CD4-positive, alpha-beta T cell treated with Interleukin-12 subunit alpha and Interleukin-12 subunit beta, for 1 hour (primary cell): ENCODE measurements around the gene KCNH2.
"Not testable (repeated sequence)": the region's sequence is repeated elsewhere in the genome, so short reads cannot be mapped to it uniquely, and the experiment has no call there.

ENCODE experiments used
- DNase-seq: peaks from one replicate; pipeline ENCODE4 v3.0.0-alpha.2; 2020

The KCNH2 gene, protein sequence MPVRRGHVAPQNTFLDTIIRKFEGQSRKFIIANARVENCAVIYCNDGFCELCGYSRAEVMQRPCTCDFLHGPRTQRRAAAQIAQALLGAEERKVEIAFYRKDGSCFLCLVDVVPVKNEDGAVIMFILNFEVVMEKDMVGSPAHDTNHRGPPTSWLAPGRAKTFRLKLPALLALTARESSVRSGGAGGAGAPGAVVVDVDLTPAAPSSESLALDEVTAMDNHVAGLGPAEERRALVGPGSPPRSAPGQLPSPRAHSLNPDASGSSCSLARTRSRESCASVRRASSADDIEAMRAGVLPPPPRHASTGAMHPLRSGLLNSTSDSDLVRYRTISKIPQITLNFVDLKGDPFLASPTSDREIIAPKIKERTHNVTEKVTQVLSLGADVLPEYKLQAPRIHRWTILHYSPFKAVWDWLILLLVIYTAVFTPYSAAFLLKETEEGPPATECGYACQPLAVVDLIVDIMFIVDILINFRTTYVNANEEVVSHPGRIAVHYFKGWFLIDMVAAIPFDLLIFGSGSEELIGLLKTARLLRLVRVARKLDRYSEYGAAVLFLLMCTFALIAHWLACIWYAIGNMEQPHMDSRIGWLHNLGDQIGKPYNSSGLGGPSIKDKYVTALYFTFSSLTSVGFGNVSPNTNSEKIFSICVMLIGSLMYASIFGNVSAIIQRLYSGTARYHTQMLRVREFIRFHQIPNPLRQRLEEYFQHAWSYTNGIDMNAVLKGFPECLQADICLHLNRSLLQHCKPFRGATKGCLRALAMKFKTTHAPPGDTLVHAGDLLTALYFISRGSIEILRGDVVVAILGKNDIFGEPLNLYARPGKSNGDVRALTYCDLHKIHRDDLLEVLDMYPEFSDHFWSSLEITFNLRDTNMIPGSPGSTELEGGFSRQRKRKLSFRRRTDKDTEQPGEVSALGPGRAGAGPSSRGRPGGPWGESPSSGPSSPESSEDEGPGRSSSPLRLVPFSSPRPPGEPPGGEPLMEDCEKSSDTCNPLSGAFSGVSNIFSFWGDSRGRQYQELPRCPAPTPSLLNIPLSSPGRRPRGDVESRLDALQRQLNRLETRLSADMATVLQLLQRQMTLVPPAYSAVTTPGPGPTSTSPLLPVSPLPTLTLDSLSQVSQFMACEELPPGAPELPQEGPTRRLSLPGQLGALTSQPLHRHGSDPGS

DNA sequence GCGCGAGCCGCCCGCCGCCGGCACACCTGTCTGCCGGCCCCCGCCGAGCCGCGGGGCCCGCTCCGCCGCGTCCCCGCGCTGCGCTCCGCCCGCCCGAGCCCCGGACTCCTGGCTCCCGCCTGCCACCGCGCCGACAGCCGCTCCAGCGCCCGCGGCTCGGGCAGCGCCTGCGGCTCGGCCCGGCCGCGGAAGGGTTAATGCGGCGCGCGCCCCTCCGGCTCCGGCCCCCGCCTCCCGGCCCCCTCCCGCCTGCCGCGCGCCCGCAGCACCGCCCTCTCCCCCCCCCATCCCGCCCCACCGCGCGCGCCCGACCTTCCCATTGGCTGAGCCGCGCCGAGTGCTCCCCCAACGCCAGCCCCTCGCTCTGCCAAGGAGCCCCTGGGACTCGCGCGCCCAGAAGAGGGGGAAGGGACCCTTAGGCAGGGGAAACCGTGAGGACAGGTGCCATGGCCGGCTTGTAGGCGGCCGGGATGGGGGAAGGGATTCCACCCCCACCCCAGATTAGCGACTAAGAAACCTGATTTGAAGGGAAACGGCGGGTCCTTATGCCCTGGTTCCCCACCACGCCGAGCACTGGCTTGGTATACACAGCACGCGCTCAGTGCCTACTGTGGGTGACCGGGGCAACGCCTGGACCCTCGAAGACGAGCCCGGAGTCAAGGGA, at the start of gene KCNH2:
Gene KCNH2, minus strand, starts transcription at position 196 of the 664 bp plus-strand sequence. CDS start 408 bp downstream, outside the sequence.
- DNase-seq, result peak; percentile 52

DNA sequence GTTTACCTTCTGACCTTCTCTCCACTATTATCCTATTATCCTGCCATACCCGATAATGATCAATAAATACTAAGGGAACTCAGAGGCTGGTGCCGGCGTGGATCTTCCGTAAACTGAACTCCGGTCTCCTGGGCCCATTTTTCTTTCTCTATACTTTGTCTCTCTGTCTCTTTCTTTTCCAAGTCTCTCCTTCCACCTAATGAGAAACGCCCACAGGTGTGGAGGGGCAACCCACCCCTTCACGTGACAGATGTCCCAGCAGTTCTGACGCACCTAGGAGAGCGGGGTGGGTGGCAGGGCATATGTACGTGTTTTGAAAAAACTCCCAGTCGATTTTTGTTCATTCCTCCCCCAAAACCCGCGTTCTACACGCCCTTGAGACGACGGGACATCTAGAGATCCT, 49.6 kb upstream of the KCNH2 start:
- not testable (repeated sequence) for DNase-seq

DNA sequence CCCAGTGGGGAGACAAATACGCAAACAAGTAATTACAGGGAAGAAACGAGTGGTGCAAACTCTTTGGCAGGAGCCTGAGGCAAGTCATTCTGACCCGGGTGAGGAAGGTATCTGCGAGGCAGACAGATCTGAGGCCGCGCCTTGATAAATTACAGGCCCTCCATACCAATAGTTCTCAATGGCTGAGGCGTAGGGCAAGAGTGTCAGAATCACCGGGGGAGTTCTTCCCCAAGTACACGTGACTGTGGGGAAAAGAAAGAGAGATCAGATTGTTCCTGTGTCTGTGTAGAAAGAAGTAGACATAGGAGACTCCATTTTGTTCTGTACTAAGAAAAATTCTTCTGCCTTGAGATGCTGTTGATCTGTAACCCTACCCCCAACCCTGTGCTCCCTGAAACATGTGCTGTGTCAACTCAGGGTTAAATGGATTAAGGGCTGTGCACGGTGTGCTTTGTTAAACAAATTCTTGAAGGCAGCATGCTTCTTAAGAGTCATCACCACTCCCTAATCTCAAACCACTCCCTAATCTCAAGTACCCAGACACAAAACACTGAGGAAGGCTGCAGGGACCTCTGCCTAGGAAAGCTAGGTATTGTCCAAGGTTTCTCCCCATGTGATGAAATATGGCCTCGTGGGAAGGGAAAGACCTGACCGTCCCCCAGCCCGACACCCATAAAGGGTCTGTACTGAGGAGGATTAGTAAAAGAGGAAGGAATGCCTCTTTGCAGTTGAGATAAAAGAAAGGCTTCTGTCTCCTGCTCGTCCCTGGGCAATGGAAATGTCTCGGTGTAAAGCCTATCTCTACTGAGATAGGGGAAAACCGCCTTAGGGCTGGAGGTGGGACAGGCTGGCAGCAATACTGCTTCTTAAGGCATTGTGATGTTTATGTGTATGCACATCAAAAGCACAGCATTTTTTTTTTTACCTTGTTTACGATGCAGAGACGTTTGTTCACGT, 48.9 kb upstream of the KCNH2 start:
- not testable (repeated sequence) for DNase-seq

DNA sequence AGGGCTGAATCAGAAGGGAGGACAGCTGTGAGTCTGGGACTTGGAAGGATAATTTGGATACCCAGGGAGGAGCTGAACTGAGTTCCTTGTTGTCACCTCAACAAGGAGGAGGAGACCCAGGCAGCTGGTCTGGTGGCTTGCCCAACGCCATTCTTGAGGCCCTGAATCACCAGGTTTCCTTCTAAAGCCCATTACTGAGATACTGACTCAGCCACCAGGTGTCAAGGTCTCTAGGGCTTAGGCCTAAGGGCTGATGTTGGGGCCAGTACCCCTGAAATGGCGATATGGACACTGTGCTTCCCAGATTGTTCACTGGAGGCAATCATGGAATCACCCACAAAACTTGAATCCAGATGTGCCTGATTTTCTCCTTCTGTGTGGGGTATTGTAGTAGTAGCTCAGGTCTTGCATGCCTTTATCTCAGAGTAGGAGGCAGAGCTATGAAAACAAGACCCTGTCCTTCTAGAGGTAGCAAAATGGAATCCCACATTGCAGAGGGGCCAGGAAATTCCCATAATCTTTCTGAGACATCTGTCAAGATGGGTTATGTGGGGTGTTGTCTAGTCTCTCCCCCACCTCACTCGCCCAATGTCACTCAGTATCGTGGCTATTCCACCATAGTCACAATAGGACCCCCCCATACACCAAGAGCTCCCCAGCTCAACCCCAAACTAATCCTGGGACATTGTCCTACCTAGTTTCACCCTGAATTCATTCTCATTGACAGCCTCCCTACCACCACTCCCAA, 48.0 kb upstream of the KCNH2 start:
- DNase-seq, result no peak

DNA sequence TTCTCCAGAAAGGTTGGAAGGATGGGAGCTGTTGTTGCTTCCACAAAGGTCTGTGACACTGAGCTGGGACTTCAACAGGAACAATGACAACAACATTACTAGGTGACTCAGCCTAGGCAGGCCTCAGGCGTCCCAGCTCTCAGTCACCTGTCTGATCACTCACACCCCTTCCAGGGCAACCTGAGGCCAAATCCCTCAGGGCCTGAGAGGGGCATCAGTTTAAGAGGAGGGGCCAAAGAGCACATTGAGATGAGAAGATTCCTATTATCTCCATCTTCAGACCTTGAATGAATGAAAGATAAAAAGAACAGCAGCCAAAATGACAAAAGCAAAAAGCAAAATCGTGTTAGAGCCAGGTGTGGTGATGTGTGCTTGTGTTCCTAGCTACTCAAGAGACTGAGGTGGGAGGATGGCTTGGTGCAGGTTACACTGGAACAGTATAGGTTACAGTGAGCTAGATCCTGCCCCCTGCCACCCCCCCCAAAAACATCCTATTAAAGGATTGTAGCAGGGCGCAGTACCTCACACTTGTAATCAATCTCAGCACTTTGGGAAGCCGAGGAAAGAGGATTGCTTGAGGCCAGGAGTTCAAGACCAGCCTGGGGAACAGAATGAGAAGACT, 46.4 kb upstream of the KCNH2 start, which contains the start of gene ATG9B:
Gene ATG9B, minus strand, starts transcription at position 60 of the 622 bp plus-strand sequence. CDS start 71 bp downstream, outside the sequence.
- no peak for DNase-seq

DNA sequence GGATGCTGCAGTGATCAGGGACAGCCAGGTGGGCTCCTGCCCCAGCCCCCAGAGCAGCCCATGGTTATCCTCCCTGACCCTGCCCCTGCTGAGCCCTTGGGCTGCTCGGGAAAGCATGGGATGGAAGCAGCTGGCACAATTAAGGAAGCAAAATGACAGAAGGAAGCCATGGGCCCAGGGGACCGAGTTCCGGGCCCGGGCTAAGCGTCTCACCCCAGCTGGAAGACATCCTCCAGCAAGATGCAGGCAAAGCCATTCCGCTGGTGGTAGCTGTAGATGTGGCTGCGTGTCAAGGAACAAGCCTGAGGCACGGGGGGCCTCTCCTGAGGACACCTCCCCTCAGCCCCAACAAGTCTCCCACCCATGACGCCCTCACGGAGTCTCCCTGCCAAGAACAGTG, 45.1 kb upstream of the KCNH2 start:
- DNase-seq, result no peak

DNA sequence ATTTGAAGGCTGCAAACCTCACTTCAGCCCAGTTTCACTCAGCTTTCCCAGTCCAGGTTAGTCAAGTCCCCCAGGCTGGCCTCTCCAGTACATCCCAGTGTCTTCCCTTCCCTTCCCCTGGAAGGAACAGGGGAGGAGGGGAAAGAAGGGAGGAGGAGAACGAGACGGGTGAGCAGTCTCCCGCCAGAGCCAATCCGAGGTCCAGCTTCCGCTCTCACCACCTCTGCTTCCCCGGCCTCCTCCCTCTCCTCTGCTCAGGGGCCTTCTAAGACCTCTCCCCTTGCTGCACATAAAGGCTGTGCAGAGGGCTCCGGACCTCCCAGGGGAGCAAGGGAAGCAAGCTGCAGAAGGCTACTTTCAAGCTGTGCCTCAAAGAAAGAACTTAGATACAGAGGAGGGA, 42.1 kb upstream of the KCNH2 start:
- DNase-seq, result no peak

DNA sequence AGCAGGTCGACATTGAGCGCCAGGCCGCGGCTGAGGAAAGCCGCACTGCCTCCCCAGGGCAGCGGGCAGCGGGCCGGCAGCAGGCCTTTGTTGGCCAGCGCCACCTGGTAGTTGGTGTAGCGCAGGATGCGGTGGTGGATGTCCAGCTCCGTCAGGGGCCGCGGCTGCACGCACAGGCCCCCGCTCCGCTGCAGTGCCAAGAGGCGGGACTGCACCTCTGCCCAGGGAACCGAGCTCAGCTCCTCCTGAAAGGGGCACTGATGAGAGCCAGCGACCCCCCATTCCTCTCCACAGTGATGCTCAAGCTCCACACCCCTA, 41.0 kb upstream of the KCNH2 start:
- no peak for DNase-seq

DNA sequence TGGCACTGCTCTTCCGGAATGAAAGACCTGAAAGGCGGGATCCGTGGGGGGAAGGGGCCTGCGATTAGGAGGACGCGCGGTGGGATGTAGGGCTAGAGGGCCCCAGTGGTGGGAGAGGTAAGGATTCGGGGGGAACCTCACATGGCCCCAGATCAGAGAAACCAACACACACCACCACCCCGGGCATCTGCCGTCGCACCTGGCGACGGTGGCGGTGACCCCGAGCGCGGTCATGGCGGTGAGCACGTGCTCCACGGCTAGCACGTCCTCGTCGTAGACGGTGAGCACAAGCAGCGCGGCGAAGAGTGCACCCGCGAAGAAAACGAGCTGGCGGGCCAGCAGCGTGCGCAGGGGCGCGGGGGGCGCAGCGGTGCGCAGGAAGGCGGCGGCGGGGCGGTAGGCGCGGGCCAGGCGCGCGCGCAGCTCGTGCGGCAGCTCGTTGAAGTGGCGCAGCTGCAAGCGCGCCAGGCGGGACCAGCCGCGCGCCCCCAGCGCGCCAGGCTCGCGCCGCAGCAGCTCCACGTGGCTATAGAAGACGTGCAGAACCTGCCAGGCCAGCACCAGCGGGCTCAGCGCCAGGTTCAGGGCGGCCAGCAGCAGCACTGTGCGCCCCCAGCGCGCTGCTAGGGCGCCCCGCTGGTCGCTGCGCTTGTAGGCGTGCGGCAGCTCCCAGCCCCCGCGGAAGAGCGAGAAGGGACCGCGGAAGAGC, 40.5 kb upstream of the KCNH2 start:
- peak; percentile 52 for DNase-seq

DNA sequence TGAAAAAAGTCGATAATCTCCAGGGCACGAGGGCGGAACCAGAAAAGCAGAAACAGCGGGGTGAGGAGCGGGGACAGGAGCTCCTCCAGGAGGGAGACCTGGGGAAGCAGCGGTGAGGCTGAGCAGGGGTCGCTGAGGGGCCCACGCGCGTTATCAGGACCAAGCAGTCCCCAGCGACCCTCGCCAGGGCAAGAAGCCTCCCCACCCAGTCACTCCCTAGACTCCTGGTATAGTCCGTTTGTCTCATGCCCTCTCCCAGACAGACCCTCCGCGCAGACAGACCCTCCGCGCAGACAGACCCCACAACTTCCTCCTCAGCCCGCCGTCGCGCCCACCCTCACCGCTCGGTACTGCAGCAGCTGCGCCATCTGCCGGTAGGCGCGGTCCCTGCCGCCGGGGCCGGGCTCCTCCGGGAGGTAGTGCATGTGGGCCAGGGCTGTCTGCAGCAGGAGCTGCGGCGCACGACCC, 39.9 kb upstream of the KCNH2 start:
- peak; percentile 83 for DNase-seq

DNA sequence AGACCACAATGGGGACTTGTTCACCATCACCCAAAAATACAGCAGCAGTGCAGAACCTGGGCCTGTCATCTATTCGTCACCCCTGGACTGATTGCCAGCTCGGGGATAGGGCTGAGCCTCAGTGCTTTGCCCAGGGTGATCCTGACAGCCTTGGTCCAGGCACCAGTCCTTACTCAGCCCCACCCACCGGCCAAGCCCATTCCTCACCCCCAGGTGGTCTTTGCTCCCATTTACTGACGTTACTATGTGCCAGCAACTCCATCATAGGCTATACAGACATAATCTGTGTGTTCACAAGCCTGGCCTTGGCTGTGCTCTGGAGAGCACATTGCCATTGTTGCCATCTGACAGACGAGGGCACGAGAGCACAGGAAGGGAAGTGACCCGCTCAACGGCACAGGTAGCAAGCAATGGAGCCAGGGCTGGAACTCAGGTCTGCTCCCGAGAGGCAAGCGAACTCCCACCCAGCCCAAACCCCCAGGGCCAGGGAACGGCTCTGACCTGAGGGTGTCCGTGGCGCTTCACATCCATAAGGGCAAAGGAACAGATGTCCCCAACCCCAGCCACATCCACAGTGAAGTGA, 39.3 kb upstream of the KCNH2 start:
- DNase-seq, result no peak

DNA sequence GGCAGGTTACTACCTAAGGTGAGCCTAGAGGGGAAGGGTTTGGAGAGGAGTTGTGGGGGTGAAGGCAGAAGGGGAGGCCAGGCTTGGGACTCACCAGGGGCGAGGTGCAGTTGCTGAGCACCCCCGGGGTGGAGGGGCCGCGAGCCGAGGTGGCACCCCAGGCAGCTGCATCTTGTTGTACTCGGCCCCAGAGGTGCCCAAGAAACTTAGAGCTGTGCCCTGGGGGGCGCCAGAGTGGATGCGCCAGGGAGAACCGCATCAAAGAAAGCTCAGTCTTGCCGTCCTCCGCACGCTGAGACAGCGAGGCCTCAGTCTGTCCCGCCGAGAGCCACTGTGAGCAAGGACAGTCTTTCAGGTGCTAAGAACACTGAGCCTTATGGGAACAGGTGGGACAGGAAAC, 38.8 kb upstream of the KCNH2 start:
- DNase-seq, result no peak

DNA sequence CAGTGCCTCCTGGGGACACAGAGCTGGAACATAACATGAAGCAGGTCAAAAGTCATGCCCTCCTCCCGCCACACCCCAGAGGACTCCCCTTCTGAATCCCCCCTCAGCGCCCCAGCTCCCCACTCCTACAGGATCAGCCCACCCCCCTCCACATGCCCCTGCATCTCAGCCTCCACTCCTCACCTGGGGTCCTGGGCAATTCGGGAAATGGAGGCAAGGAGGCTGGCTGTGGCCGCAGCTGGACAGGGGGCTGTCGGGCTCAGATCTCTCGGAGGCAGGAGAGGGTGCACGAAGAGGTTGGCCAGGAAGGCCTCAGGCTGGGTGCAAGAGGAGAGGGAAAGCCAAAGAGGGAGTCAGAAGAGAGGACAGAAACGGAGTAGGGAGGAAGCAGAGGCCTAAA, 38.4 kb upstream of the KCNH2 start:
- no peak for DNase-seq

DNA sequence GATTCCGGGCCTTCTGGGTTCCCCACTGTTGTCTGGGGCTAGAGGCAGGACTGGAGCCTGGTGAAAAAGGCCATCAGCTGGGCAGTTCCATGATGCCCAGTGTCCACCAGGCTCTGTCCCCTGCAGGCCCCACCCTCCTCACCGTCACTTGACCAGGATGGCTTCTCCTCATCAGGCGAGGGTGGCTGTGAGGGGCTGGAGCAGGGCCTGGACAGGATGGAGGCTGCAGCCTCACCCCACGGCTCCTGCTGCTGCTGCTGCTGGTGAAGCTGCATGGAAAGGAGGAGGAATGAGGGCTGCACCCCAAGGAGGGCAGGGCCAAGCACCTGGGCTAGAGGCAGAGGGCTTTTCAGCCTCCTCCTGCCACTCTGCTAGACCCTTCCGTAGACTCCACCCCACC, 37.8 kb upstream of the KCNH2 start:
- DNase-seq, result no peak

DNA sequence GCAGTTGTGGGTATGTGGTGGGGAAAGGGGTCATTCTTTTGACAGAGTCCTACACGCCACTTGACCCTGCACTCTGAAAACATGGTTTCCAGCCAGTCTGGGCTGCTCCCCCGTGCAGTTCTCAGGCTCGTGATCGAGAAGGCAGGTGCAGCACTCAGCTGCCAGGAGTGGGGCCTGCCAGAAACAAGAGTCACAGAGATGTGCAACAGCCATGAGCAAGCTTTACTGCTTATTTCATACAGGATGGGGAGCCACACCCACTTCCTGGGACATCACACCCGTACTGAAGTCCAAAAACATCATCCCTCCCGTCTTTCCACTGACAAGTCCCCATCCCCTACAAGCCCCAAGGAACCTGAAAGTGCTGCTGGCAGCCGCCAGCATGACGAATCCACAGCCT, 36.8 kb upstream of the KCNH2 start:
- DNase-seq, result peak; percentile 54

DNA sequence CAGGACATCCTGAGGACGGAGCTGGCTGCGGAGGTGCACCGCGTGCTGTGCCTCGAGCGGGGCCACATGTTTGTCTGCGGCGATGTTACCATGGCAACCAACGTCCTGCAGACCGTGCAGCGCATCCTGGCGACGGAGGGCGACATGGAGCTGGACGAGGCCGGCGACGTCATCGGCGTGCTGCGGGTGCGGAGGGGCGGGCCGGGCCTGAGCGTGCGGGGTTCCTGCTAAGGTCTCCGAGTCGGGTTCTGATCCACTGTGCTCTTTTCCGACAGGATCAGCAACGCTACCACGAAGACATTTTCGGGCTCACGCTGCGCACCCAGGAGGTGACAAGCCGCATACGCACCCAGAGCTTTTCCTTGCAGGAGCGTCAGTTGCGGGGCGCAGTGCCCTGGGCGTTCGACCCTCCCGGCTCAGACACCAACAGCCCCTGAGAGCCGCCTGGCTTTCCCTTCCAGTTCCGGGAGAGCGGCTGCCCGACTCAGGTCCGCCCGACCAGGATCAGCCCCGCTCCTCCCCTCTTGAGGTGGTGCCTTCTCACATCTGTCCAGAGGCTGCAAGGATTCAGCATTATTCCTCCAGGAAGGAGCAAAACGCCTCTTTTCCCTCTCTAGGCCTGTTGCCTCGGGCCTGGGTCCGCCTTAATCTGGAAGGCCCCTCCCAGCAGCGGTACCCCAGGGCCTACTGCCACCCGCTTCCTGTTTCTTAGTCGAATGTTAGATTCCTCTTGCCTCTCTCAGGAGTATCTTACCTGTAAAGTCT, 35.8 kb upstream of the KCNH2 start:
- DNase-seq, result peak; percentile 96

DNA sequence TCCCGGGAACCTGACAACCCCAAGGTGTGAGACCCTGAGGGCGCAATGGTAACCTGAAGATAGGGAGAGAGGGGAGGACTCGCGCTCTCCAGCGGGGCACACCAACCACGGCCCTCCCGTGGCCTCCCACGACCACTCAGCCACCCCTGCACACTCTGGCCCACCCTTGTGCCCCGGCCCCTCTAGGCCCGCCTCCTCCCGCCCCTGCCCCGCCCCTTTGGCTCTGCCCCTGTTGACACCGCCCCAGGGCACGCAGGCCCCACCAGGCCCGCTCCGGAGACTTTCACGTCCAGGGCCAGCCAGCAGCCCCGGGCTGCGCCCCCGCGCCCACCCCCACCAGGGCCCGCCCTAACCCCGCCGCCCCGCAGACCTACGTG, 35.2 kb upstream of the KCNH2 start:
- DNase-seq, result no peak

DNA sequence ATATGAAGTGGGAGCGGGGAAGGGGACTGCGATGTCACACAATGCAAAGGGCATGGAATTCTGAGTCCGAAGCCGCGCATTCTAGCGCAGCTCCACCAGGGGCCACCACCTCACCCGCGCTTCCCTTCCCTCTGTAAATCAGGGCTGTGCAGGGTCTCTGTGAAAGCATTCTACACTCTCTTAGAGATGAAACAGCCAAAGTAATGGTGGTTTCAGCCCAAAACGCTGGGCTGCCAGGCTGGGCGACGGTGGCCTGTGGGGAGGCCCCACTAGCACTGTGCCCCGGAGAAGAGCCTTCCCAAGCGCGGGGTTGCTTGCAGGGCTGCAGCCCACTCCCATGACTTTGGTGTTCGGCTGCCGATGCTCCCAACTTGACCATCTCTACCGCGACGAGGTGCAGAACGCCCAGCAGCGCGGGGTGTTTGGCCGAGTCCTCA, 34.8 kb upstream of the KCNH2 start:
- no peak for DNase-seq
